ENCODE data around the gene L3HYPDH.

- no peak for TF ChIP-seq SIN3A (IDR thresholded peaks at IDR 0.05; ENCODE audit: borderline replicate concordance, insufficient read depth, low read length)
- no peak for TF ChIP-seq POLR2AphosphoS5 (IDR thresholded peaks at IDR 0.05; ENCODE audit: low read depth, low read length)
- TF ChIP-seq, protein P1, sequence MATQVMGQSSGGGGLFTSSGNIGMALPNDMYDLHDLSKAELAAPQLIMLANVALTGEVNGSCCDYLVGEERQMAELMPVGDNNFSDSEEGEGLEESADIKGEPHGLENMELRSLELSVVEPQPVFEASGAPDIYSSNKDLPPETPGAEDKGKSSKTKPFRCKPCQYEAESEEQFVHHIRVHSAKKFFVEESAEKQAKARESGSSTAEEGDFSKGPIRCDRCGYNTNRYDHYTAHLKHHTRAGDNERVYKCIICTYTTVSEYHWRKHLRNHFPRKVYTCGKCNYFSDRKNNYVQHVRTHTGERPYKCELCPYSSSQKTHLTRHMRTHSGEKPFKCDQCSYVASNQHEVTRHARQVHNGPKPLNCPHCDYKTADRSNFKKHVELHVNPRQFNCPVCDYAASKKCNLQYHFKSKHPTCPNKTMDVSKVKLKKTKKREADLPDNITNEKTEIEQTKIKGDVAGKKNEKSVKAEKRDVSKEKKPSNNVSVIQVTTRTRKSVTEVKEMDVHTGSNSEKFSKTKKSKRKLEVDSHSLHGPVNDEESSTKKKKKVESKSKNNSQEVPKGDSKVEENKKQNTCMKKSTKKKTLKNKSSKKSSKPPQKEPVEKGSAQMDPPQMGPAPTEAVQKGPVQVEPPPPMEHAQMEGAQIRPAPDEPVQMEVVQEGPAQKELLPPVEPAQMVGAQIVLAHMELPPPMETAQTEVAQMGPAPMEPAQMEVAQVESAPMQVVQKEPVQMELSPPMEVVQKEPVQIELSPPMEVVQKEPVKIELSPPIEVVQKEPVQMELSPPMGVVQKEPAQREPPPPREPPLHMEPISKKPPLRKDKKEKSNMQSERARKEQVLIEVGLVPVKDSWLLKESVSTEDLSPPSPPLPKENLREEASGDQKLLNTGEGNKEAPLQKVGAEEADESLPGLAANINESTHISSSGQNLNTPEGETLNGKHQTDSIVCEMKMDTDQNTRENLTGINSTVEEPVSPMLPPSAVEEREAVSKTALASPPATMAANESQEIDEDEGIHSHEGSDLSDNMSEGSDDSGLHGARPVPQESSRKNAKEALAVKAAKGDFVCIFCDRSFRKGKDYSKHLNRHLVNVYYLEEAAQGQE (IDR thresholded peaks at IDR 0.05; ENCODE audit: insufficient read depth in 1 of 2, low read depth in 2 of 2, low read length in 2 of 2) = no peak
These were observed 10.0 kb downstream of the L3HYPDH start for GRCh38 chr14:59474172-59474571.

Measured in PFSK-1 (cell line).